Right cardiac atrium (tissue), 5 donors: ENCODE results near the gene MMP15. TPM values are rescaled to one million over a fixed set of nuclear protein-coding genes. Genes with fewer than 3 reads are reported as not detected.
"Not testable (repeated sequence)": the region's sequence is repeated elsewhere in the genome, so short reads cannot be mapped to it uniquely, and the experiment has no call there.

ENCODE experiments used
- ATAC-seq, 2 donors: fragments of 200-7000 bp; cut with Tn5 transposase; one replicate each; pipeline versions ENCODE4 v1.8.0 to v1.9.1; 2020; ENCODE audit warnings: moderate library complexity in 2 of 2, mild to moderate bottlenecking in 1 of 2
- DNase-seq, 3 donors: peaks; one replicate each; pipeline ENCODE4 v3.0.0-alpha.2; 2020
- H3K27ac ChIP-seq: one replicate; pipeline ENCODE4 v1.5.1; 2013; ENCODE audit warnings: mild to moderate bottlenecking, low read length, control low read depth, moderate library complexity
- H3K27me3 ChIP-seq: one replicate; pipeline ENCODE4 v1.6.1; 2013; ENCODE audit not compliant: control insufficient read depth, insufficient read depth
- H3K4me1 ChIP-seq: one replicate; pipeline ENCODE4 v1.6.1; 2013; ENCODE audit warnings: low read length; ENCODE audit not compliant: control insufficient read depth, insufficient read depth
- H3K4me3 ChIP-seq: one replicate; pipeline ENCODE4 v1.5.1; 2013; ENCODE audit warnings: low read length, control low read depth
- H3K9me3 ChIP-seq: one replicate; pipeline ENCODE4 v1.6.1; 2013; ENCODE audit warnings: low read length; ENCODE audit not compliant: control insufficient read depth
- WGBS: extraction: QIAGEN DNeasy Blood & Tissue Kit; methylation state at CpG from one replicate; pipeline ENCODE4 v1.1.7; 2013; 5-methylcytosine and 5-hydroxymethylcytosine counted together
- intact Hi-C, 4 donors: fragments of 100-400 bp; cut with DNase I; formaldehyde crosslinking; loops; one replicate each; pipeline versions ENCODE4 v1.11.0 to v1.14.0; 2022 to 2023
- polyA plus RNA-seq: library from polyadenylated mRNA; stranded (reverse); fragments of 200-250 nt; gene quantifications from one replicate; pipeline ENCODE4 v1.2.3, GENCODE V29; 2013
- total RNA-seq, 4 donors: library from RNA; stranded (reverse); fragmentation: NEBNext Ultra II Directional; extraction: Animal tissue kit (Norgen Biotek cat#: 25700); gene quantifications; one replicate each; pipeline ENCODE4 v1.2.1, GENCODE V29; 2021
- donor health status: healthy with polysubstance abuse.
- donor health status: DM: no; HTN: yes; CAD: no.
- donor health status: DM: no; HTN: no; CAD: no.
- donor health status: DM: no; HTN: yes; CAD: no; lungs with severe emphysema.
- donor health status: DM: yes; HTN: yes; CAD: no.

Gene MMP15
- total and polyA plus RNA-seq, 5 donors = 41.2 to 72.6 (median 61.0) TPM

GRCh38 chr16:58077796-58078195, 52.2 kb downstream of the MMP15 start:
- intact Hi-C loops = no loop called here
- ATAC-seq (no peak), DNase-seq (no peak)
- H3K27me3 ChIP-seq = no peaks in the 10 kb centered on the region
- peaks cover 2% of the 10 kb centered on the region for H3K4me1 ChIP-seq
- no peak overlapping the region for H3K27ac ChIP-seq
- no peak overlapping the region for H3K4me3 ChIP-seq
- 77% methylated on average over 8 of the region's 8 CpGs for WGBS
- no peaks in the 10 kb centered on the region for H3K9me3 ChIP-seq

DNA sequence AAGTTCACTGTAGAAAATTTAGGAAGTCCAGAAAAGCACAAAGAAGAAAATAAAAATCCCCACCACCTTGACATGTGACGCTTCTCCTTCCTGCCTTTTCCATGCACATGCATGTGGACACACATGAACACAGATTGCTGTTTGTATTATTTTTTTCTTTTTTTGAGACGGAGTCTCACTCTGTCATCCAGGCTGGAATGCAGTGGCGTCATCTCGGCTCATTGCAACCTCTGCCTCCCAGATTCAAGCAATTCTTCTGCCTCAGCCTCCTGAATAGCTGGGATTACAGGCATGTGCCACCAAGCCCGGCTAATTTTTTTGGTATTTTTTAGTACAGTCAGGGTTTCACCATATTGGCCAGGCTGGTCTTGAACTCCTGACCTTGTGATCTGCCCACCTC, 55.1 kb downstream of the MMP15 start:
- H3K27me3 ChIP-seq, H3K4me1 ChIP-seq, ATAC-seq, DNase-seq, H3K9me3 ChIP-seq, intact Hi-C loops, H3K27ac ChIP-seq, H3K4me3 ChIP-seq: not testable (repeated sequence)
- 75% methylated on average over 5 of the region's 5 CpGs for WGBS

GRCh38 chr16:58082381-58082780, 56.8 kb downstream of the MMP15 start:
- ATAC-seq (no peak), DNase-seq (no peak)
- Histone ChIP-seq H3K27me3 (no peaks in the 10 kb centered on the region), H3K9me3 (no peaks in the 10 kb centered on the region), H3K4me3 (no peak overlapping the region), H3K27ac (no peak overlapping the region), H3K4me1 (peaks cover 2% of the 10 kb centered on the region)
- intact Hi-C loops = no loop called here

- H3K4me1 ChIP-seq = peaks cover 2% of the 10 kb centered on the region
- no peak overlapping the region for H3K4me3 ChIP-seq
- no peaks in the 10 kb centered on the region for H3K27me3 ChIP-seq
- intact Hi-C loops = no loop called here
- WGBS = 84% methylated on average over 6 of the region's 6 CpGs
- no peak for DNase-seq
- no peak overlapping the region for H3K27ac ChIP-seq
- H3K9me3 ChIP-seq = no peaks in the 10 kb centered on the region
- no peak for ATAC-seq
Observed at GRCh38 chr16:58084635-58085034, 59.1 kb downstream of the MMP15 start.

DNA sequence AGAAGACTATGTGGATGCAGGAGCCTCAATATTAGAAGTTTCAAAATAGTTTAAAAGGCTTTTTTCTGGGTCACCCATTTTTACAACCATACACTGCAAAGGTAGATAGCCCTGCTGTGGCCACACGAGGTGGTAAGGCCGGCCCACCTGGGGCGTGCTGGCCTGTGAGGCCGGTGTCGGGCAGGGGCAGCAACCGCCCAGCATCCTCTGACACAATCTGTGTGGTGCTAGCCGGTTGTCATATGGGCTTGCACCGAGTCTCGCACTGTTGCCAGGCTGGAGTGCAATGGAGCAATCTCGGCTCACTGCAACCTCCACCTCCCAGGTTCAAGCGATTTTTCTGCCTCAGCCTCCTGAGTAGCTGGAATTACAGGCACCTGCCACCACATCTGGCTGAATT, 59.6 kb downstream of the MMP15 start:
- 93% methylated on average over 11 of the region's 11 CpGs for WGBS
- no peak overlapping the region for H3K27ac ChIP-seq
- intact Hi-C loops = no loop called here
- DNase-seq (no peak), ATAC-seq (no peak)
- peaks cover 2% of the 10 kb centered on the region for H3K4me1 ChIP-seq
- no peaks in the 10 kb centered on the region for H3K9me3 ChIP-seq
- H3K4me3 ChIP-seq = no peak overlapping the region
- no peaks in the 10 kb centered on the region for H3K27me3 ChIP-seq

- no peak overlapping the region for H3K27ac ChIP-seq
- intact Hi-C loops = no loop called here
- no peaks in the 10 kb centered on the region for H3K9me3 ChIP-seq
- no peaks in the 10 kb centered on the region for H3K27me3 ChIP-seq
- peaks cover 2% of the 10 kb centered on the region for H3K4me1 ChIP-seq
- WGBS = 86% methylated on average over 21 of the region's 21 CpGs
- DNase-seq (no peak), ATAC-seq (no peak)
- H3K4me3 ChIP-seq = no peak overlapping the region
Observed at GRCh38 chr16:58085584-58086251, 60.2 kb downstream of the MMP15 start.

- Histone ChIP-seq H3K9me3 (no peaks in the 10 kb centered on the region), H3K4me3 (no peak overlapping the region), H3K27ac (no peak overlapping the region), H3K27me3 (no peaks in the 10 kb centered on the region), H3K4me1 (peaks cover 2% of the 10 kb centered on the region)
- no peak for DNase-seq
- 86% methylated on average over 19 of the region's 19 CpGs for WGBS
- no peak for ATAC-seq
- intact Hi-C loops = no loop called here
Observed at GRCh38 chr16:58086381-58087208, 61.0 kb downstream of the MMP15 start.

- no peak overlapping the region for H3K27ac ChIP-seq
- H3K27me3 ChIP-seq = no peaks in the 10 kb centered on the region
- 92% methylated on average over 23 of the region's 23 CpGs for WGBS
- intact Hi-C loops = no loop called here
- no peak overlapping the region for H3K4me3 ChIP-seq
- H3K9me3 ChIP-seq = no peaks in the 10 kb centered on the region
- DNase-seq (no peak), ATAC-seq (no peak)
- H3K4me1 ChIP-seq = no peaks in the 10 kb centered on the region
Observed at GRCh38 chr16:58087209-58087913, 61.8 kb downstream of the MMP15 start.

GRCh38 chr16:58088091-58088490, 62.5 kb downstream of the MMP15 start:
- H3K9me3 ChIP-seq = no peaks in the 10 kb centered on the region
- intact Hi-C loops = no loop called here
- H3K27me3 ChIP-seq = no peaks in the 10 kb centered on the region
- 50% methylated on average over 9 of the region's 9 CpGs for WGBS
- no peak overlapping the region for H3K4me3 ChIP-seq
- DNase-seq (no peak), ATAC-seq (peak in 1 of 2 donors; percentile 68)
- H3K4me1 ChIP-seq = no peaks in the 10 kb centered on the region
- no peak overlapping the region for H3K27ac ChIP-seq

DNA sequence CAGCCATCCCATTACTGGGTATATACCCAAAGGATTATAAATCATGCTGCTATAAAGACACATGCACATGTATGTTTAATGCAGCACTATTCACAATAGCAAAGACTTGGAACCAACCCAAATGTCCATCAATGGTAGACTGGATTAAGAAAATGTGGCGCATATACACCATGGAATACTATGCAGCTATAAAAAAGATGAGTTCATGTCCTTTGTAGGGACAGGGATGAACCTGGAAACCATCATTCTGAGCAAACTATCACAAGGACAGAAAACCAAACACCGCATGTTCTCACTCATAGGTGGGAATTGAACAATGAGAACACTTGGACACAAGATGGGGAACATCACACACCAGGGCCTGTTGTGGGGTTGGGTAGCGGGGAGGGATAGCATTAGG, 64.8 kb downstream of the MMP15 start:
- intact Hi-C loops, H3K27me3 ChIP-seq, H3K9me3 ChIP-seq, H3K4me1 ChIP-seq, ATAC-seq, H3K4me3 ChIP-seq, H3K27ac ChIP-seq, DNase-seq: not testable (repeated sequence)
- 97% methylated on average over 3 of the region's 3 CpGs for WGBS

GRCh38 chr16:58094026-58094425, 68.5 kb downstream of the MMP15 start:
- ATAC-seq (no peak), DNase-seq (no peak)
- H3K27me3 ChIP-seq = no peaks in the 10 kb centered on the region
- 71% methylated on average over 5 of the region's 5 CpGs for WGBS
- no peaks in the 10 kb centered on the region for H3K4me1 ChIP-seq
- no peak overlapping the region for H3K27ac ChIP-seq
- intact Hi-C loops = no loop called here
- no peaks in the 10 kb centered on the region for H3K9me3 ChIP-seq
- no peak overlapping the region for H3K4me3 ChIP-seq
